ENCODE measurements around the gene RBBP7.

RBBP7 gene

GRCh38 chrX:16870095-16870861 lies at the start of gene RBBP7:
RBBP7 (minus strand) TSS chrX:16870362; CDS start chrX:16870053, 309 bp downstream.
- peak; percentile 91 for DNase-seq (ENCODE audit: low read depth)

- DNase-seq (ENCODE audit: low read depth): no peak
These were observed 48.8 kb upstream of the RBBP7 start for GRCh38 chrX:16918979-16919378.

GRCh38 chrX:16917120-16917519 lies 47.0 kb upstream of the RBBP7 start:
- no peak for DNase-seq (ENCODE audit: low read depth)

DNA sequence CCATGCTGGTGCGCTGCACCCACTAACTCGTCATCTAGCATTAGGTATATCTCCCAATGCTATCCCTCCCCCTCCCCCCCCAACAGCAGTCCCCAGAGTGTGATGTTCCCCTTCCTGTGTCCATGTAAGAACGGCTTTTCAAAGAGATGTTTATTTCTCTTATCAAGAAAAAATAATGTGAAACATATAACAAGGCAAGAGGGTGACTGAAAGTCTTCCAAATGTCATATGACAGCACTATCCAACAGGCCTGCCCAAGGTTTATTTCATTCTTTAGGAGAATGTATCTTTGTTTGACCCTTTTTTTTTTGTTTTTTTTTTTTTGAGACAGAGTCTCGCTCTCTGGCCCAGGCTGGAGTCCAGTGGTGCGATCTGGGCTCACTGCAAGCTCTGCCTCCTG lies 46.4 kb upstream of the RBBP7 start:
- no peak for DNase-seq (ENCODE audit: low read depth)

- no peak for DNase-seq (ENCODE audit: low read depth)
These were observed 43.9 kb upstream of the RBBP7 start for GRCh38 chrX:16914058-16914457.

GRCh38 chrX:16910376-16910775 lies 40.2 kb upstream of the RBBP7 start:
- DNase-seq (ENCODE audit: low read depth): no peak

DNA sequence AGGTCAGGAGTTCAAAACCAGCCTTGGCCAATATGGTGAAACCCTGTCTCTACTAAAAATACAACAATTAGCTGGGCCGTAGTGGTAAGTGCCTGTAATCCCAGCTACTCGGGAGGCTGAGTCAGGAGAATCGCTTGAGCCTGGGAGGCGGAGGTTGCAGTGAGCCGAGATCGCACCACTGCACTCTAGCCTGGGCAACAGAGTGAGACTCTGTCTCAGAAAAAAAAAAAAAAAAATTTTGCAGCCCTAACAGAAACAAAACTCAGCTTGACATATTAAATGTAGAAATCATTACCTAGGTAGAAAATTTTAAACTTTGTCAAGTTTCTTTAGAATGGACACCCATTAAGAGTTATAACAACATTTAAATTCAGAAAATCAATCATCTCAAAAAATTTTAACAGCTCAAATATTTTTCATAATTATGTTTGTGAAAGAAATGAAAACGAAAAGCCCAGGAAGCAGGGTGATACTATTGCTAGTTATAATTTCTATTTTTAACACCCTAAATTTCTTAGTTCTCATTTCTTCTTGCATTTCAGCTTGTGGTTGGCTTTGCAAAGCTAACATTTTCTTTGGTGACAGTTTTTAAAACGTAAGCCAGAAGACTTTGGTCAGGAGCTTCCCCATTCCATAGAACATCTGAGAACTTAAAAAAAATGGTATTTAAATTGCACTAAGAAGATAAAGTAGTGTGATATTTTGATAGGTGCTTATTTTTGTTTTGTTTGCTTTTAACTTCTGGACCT lies 33.3 kb upstream of the RBBP7 start:
- no peak for DNase-seq (ENCODE audit: low read depth)

DNA sequence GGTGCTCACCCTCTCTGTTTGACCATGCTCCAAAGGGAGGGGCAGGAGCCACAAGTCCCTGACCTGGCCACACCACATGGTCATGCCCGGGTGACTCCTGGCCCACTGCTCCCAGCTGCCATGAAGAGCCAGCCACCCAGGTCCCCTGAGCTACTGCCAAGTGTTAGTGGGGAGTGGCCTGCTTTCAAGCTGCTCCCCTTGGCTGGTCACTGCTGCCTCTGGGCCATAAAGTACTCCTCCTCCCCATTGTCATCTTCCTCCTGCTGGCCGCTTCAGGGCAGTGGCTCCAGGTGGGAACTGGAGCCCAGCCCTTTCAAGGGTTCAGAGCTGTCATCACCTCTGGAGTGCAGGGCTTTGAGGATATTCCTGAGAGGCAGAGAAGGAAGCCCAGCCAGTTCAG lies 27.3 kb upstream of the RBBP7 start:
- DNase-seq (ENCODE audit: low read depth): no peak

DNA sequence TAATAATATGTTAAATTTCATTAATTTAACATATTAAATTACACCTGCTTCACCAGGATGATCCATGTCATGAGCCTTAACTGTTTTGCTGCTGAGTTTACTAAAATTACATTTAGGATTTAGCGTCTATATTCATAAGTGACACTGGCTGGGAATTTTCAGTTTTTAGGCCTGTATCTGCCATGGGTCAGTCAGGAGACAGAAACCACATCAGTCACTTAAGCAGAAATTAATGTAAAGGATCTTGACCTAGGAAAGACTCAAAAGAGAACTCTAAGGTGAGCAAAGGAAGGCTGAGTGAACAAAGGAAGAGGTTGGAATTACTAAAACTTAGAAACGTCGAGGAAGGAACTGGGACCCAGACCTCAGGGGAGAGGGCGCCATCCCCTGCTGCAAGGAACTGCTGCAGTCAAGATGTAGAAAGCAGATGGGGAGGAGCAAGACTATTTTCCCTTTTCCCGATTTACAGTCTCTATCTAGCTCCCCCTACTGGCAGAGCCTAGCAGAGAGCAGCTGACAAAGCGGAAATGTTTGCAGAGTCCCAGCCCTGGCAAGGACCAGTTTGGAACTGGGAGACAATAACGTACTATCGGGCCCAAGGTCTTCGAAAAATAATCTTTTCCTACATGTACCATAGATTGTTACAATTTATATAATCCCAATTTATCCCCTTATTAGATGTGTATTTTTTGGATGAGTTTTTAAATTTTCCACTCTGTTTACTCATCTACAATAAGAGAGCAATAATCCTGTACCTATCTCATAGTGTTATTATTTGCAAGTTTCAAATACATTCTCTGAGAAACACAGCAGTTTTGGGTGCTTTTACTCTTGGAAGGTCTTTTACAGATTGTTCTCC lies 22.6 kb upstream of the RBBP7 start:
- DNase-seq (ENCODE audit: low read depth): peak; percentile 28

DNA sequence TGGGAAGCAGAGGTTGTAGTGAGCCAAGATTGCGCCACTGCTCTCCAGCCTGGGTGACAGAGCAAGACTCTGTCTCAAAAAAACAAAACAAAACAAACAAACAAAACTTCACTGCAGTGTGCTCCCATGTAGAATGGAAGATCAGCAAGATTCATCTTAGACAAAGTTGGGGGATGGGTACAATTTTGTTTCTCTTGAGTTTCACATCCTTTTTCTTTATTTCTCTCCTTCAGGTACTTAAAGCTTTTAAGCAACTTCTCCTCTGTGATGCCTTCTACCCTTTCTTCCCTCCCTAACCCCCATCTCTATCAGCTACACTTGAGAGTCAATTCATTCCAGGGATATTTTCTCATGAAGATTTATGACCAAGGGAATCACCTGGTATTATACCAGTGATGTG lies 15.5 kb upstream of the RBBP7 start:
- DNase-seq (ENCODE audit: low read depth): no peak

- no peak for DNase-seq (ENCODE audit: low read depth)
These were observed 13.3 kb upstream of the RBBP7 start for GRCh38 chrX:16883487-16883804.

GRCh38 chrX:16882702-16883486 lies 12.7 kb upstream of the RBBP7 start:
- peak; percentile 59 for DNase-seq (ENCODE audit: low read depth)

DNA sequence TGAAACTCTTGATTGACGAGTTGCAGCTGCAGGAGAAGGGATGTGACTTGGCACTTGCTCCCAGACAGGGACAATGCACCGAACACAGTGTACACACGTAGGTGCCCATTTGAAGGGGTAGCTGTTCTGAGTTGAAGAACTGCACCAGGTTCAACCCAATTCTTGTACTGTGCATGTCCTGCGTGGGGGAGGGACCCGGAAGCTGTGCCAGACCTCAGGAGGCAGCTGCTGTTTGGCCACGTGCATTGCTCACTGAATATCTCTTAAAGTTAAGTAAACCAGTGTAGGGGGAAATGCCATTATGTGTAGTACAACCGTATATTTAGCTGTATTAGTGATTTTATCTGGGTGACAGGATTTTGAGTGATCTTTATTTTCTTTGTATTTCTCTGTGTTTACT lies 12.0 kb upstream of the RBBP7 start:
- DNase-seq (ENCODE audit: low read depth): no peak

GRCh38 chrX:16876696-16877095 lies 6.5 kb upstream of the RBBP7 start:
- no peak for DNase-seq (ENCODE audit: low read depth)

DNA sequence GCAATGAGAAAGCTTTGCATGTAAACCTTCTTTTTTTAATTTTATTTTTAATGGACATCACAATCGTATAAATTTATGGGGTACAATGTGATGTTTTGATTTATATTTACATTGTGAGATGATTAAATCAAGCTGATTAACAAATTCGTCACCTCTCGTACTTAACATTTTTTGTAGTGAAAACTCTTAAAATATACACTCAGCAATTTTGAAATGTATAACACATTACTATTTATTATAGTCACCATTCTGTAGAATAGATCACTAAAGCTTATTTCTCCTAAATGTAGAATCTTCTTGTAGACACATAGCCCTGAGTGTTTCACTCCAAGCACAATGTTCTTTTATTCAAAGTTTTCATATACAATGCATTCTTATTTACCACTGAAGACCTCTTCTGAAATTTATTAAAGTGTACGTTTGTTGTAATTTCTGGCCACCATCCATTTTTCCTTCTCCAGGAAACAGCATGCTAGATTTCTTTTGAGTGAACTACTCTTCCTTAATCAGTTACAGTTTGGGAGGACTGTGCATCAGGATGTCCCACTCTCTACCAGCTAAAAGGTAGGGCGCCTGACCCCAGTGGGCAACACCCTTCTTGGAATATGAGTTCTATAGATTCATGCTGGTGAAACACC lies 4.4 kb upstream of the RBBP7 start:
- DNase-seq (ENCODE audit: low read depth): no peak

- no peak for DNase-seq (ENCODE audit: low read depth)
These were observed 2.9 kb upstream of the RBBP7 start for GRCh38 chrX:16873106-16873505.

GRCh38 chrX:16870862-16871815 lies 977 bp upstream of the RBBP7 start:
- DNase-seq (ENCODE audit: low read depth): no peak

- no peak for DNase-seq (ENCODE audit: low read depth)
These were observed 618 bp downstream of the RBBP7 start for GRCh38 chrX:16869393-16870094.

- no peak for DNase-seq (ENCODE audit: low read depth)
These were observed 1.2 kb downstream of the RBBP7 start for GRCh38 chrX:16868920-16869319.

DNA sequence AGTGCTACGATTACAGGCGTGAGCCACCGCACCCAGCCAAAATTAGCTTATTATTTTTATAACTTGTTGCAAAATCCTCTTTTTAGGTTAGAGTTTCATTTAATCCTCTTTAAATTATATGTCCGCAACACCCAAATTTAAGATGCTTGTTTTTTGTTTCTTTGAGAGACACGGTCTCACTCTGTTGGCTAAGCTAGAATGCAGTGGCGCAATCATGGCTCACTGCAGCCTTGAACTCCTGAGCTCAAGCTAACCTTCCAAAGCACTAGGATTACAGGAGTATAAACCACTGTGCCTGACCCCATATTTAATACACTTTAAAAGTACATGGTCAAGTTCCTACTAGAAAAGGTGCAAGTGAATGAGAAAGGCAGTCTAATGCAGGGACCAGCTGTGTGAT lies 2.2 kb downstream of the RBBP7 start:
- no peak for DNase-seq (ENCODE audit: low read depth)

Measured in stimulated activated CD8-positive, alpha-beta memory T cell treated with anti-CD3 and anti-CD28 coated beads, Interleukin-4, amount 100 ng/mL, for 24 hours (primary cell).